Measurements from ENCODE around the gene CHKA.

The CHKA gene

GRCh38 chr11:68142441-68143309 lies 21.5 kb upstream of the CHKA start:
- no peak for DNase-seq (ENCODE audit: low read depth)

DNA sequence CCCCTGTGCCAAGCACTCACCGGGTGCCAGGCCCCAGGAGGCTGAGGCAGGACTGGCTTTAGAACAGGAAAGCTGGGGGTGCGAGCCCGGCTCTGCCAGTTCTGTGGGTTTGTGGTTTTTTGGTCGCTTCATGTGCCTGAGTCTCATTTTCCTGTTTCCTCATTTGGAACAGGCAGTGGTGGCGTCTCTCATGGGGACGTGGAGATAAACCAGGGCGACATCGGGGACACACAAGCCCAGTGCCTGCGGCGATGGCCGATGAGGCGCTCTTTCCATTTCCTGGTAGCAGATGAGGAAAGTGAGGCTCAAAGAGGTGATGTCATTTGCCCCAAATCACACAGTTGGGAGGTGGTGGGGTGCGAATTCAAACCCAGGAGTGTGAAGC lies 20.8 kb upstream of the CHKA start:
- DNase-seq (ENCODE audit: low read depth) = no peak

DNA sequence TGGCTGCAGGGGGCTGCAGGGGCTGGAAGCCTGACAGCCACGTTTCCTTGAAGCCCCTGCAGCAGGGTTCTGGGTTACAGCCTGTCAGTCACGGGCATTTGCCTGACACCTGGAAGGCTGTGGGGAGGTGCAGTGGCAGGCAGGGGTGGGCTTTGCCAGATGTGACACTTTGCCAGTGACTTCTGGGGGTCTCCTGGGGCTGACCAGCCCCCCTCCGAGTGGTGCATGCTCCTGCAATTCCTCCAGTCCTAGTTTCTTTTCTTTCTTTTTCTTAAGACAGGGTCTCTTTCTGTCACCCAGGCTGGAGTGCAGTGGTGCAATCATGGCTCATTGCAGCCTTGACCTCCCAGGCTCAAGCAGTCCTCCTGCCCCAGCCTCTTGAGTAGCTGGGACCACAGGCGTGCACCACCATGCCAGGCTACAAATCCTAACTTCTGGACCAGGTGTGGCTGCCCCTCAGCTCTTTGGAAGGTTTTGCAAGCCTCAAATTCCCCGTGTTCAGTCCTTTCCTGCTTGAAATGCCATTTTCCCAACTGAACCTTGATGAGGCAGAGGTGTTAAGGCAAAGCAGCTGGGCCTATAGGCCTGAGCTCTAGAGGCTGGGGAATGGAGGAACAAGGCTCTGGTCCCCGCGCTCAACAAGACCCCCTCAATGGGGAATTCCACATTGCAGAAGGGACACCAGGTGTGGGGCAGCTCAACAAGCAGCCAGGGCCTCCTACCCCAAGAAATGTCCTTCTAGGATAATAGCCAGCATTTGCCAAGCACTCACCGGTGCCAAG lies 20.2 kb upstream of the CHKA start:
- no peak for DNase-seq (ENCODE audit: low read depth)

- DNase-seq (ENCODE audit: low read depth) = no peak
Observed at GRCh38 chr11:68140496-68141245, 19.5 kb upstream of the CHKA start.

- DNase-seq (ENCODE audit: low read depth) = no peak
Observed at GRCh38 chr11:68138237-68138636, 17.0 kb upstream of the CHKA start.

GRCh38 chr11:68137833-68138232 lies 16.6 kb upstream of the CHKA start:
- DNase-seq (ENCODE audit: low read depth) = no peak

DNA sequence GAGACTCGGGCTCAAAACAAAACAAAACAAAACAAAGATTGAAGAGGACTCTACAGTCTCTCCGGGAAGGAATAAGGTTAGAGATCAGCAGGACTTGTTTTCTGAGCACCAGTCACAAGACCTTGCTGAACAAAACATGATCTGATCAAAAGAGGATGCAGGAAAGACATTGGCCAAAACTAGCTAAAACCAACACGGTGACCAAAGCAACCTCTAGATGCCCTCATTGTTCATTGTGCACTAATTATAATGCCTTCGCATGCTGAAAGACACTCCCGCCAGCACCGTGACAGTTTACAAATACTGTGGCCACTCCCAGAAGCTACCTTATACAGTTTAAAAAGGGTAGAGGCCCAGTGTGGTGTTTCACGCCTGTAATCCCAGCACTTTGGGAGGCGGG lies 15.7 kb upstream of the CHKA start:
- no peak for DNase-seq (ENCODE audit: low read depth)

DNA sequence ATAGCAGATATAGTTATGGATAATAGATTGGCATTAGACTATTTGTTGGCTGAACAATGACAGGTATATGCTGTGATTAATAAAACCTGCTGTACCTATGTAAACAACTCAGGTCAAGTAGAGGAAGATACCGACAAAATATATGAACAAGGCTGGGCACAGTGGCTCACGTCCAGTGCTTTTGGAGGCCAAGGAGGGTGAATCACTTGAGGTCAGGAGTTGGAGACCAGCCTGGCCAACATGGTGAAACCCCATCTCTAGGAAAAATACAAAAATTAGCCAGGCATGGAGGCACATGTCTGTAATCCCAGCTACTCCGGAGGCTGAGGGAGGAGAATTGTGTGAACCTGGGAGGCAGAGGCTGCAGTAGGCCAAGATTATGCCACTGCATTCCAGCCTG lies 14.0 kb upstream of the CHKA start:
- no peak for DNase-seq (ENCODE audit: low read depth)

- DNase-seq (ENCODE audit: low read depth) = no peak
Observed at GRCh38 chr11:68133761-68134160, 12.6 kb upstream of the CHKA start.

DNA sequence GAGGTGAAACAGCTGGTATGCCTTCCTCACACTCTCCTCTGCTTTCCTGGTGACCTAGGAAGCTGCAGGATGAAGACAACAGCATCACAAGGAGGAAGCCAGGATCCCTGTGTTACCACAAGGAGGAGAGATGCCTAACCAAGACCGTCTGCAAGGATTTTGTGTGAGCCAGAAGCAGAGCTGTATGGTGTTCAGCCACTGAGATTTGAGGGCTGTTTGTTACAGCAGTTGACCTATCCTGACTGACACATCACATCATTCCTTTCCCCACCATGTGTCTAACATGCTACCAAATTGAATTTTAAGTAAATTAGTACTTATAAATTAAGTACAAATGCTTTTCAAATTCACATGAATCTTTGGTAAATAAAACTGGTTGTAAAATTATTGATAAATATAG lies 8.9 kb upstream of the CHKA start:
- DNase-seq (ENCODE audit: low read depth) = no peak

DNA sequence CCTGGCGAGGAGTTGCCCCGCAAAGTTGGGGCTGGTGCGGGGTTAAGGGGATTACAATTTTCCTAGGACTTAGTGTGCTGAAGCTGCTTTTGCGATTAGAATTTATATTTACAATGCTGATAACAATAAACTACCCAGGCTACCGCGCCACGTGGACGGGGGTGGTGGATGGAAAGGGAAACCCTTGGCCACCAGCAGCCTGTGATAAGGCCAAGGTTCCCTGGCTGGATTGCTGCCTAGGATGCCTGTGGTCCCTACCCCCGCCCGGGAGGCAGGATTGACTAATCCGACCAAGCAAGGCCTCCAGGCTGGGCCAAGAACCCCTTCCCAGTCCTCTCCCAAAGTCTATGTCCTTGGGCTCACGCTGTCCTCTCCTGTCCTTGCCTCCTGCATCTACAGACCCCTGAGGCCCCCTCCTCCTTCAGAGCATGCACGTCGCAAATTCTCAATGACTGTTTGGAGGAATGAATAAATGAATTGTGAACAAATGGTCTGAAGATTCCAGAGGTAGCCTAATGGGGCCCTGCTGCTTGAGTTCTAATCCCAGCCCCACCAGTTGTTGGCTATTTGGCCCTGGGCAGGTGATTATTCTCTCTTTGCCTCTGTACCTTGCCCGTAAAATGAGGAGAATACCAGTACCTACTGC lies 7.6 kb upstream of the CHKA start:
- DNase-seq (ENCODE audit: low read depth) = no peak

DNA sequence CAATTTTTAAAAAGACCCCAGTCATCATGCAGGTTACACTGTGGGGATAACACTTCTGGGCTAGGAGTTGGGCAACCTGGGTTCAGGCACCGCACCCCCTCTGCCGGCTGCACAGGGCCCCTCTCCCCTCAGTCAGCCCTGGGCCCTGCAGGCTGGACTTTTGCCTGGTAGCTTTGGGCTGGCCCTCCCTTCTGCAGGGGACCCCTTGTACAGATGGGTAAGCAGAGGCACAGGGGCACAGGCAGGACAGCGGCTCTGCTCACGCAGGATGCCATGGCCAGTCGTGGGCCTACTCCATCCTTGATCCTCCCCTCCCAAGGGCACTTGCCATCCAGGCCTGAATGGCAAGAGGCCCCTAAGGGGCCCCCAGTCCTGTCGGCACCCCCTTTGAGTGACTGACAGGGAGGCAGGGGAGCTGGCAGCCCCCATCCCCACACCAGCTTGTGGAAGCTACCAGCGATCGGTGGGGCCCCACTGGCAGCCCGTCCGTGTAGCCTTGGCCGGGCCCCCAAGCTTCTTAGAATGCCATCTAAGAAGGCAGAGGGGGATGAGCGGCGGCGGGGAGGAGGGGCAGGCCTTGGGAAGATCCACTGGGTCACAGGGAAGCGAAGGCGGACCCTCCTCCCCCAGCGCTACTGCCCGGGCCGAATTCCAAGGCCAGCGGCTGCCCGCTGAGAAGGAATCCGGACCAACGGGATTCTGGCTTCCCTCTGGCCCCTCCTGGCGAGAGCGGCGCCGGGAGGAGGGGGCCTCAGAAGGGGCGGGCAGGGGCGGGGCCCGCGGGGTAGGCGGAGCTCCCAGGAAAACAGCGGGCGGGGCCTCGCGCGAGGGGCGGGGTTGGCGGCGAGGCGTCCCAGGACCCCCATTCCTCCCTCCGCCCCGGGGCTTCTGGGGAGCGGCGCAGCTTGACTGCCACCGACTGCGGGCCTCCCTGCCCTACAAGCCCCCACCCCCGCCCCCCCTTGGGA lies 6.8 kb upstream of the CHKA start:
- DNase-seq (ENCODE audit: low read depth) = no peak

GRCh38 chr11:68125164-68125563 lies 4.0 kb upstream of the CHKA start:
- no peak for DNase-seq (ENCODE audit: low read depth)

GRCh38 chr11:68122936-68123539 lies 1.9 kb upstream of the CHKA start:
- DNase-seq (ENCODE audit: low read depth) = no peak

- DNase-seq (ENCODE audit: low read depth) = no peak
Observed at GRCh38 chr11:68120273-68121066, 718 bp downstream of the CHKA start.

GRCh38 chr11:68118706-68119448 lies 2.3 kb downstream of the CHKA start:
- DNase-seq (ENCODE audit: low read depth) = no peak

GRCh38 chr11:68117853-68118470 lies 3.2 kb downstream of the CHKA start:
- DNase-seq (ENCODE audit: low read depth) = no peak

DNA sequence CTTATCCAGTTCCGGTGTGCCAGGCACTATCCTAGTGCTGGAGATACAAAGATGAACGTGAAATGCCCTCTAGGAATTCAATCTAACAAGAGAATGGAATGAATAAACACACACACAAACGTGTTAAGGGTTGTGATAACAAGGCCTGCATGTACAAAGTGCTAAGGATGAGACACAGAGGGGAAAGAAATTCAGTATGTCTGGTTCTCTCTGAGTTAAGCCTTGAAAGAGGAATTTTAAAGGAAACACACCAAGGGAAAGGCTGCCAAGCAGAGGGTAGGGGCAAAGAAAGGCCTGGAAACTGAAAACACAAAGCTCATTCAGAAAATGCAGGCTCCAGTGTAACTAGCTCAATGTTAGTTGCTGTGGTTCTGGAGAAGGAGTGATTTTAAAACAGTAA lies 4.2 kb downstream of the CHKA start:
- DNase-seq (ENCODE audit: low read depth) = no peak

DNA sequence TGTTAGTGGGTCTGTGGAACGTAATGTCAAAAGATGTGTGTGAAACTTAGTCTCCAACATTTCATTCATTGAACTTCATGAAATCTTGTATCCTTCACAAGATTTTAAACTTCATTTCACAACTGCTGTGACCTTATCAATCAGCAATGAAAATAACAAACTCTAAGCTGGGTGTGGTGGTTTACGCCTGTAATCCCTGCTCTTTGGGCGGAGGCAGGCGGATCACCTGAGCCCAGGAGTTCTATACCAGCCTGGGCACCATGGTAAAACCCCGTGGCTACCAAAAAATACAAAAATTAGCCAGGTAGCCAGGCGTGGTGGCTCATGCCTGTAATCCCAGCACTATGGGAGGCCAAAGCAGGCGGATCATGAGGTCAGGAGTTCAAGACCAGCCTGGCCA lies 5.1 kb downstream of the CHKA start:
- DNase-seq (ENCODE audit: low read depth) = no peak

Measured in stimulated activated CD8-positive, alpha-beta memory T cell treated with anti-CD3 and anti-CD28 coated beads, Interleukin-15, amount 100 ng/mL, for 24 hours (primary cell).